Astrocyte of the hippocampus (primary cell): ENCODE measurements around the gene ZNF396.
A peak's percentile ranks its signal among the peaks of the same experiment; 100 is the strongest.

Source experiments
- DNase-seq: peaks from one replicate; pipeline ENCODE4 v3.0.0; 2011; ENCODE audit warnings: low read depth, low spot score

ZNF396 gene

GRCh38 chr18:35335866-35336265 is 41.3 kb downstream of the ZNF396 start:
- no peak for DNase-seq

- DNase-seq = peak; percentile 59
Observed at GRCh38 chr18:35334821-35335220, 42.3 kb downstream of the ZNF396 start.

DNA sequence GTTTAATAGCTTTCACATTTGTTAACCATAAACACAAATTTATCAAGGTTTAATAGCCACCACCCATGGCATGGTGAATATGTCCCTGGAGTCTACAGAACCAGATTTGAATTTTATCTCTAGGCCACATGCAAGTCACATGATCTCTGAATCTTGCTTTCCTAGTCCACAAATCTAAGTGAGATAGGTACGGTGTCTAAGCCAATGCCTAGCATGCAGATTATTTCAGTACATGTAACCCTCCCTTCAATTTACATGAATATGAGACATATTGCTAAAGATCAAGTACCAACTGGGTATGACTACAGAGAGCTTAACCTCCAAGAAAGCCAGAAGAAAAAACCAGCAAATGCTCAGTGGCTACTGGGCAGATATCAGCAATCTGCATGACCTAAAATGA is 42.9 kb downstream of the ZNF396 start:
- no peak for DNase-seq

- no peak for DNase-seq
Observed at GRCh38 chr18:35331367-35332087, 45.6 kb downstream of the ZNF396 start.

- no peak for DNase-seq
Observed at GRCh38 chr18:35328868-35329267, 48.3 kb downstream of the ZNF396 start.

GRCh38 chr18:35326695-35327387 is 50.3 kb downstream of the ZNF396 start:
- no peak for DNase-seq

DNA sequence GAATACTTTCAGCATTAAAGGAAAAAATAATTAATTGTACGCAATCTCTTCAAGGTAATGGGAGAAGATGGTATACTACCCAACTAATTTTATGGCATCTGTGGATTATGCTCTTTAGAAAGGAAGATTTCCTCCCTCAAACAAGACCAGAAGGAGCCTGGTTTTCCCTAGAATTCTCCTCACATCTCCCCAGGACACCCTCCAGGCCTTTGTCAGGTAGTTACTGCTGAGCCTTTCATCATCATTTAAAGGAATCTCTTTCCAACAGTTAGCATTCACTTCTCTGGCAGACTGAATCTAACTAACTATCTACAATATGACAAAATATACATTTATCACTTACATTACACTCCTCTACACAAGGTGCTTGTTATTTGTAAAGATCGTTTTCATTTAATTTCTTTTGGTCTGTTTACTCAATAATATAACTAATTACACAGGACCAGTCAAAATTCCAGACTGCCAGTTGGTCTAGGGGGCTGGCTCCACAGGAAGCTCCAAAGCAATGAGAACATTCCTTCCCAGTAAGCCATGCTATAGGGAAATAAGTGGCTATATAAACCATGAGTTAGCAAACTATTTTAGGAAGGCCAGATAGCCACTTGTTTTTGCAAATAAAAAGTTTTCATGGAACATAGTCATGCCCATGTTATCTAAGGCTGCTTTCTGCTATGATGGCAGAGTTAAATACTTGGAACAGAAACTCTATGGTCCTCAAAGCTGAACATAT is 52.0 kb downstream of the ZNF396 start:
- no peak for DNase-seq

- DNase-seq = no peak
Observed at GRCh38 chr18:35322486-35323458, 54.4 kb downstream of the ZNF396 start.
